Body of pancreas (tissue), 4 donors: ENCODE results near the gene HSPA4L.

Source experiments
- CTCF ChIP-seq, 7 experiments: fragments of 450-650 bp in 4 of 7; fragments of 200-600 bp in 3 of 7; sonication (generic) in 3 of 7; IDR thresholded peaks; one replicate each; pipeline ENCODE4 v1.5.1; 2016 to 2019; ENCODE audit warnings: antibody characterized with exemption in 7 of 7
- POLR2A ChIP-seq, 3 donors: fragments of 450-650 bp; IDR thresholded peaks; one replicate each; pipeline ENCODE4 v1.6.1; 2016; ENCODE audit warnings: antibody characterized with exemption in 3 of 3, mild to moderate bottlenecking in 2 of 3

- TF ChIP-seq CTCF (IDR thresholded peaks at IDR 0.05) (no peak), POLR2A (IDR thresholded peaks at IDR 0.05) (no peak)
Observed at GRCh38 chr4:127771535-127772275, 10.4 kb upstream of the HSPA4L start.
